GM15510 (cell line): ENCODE results near the gene DOLPP1.
A peak's percentile ranks its signal among the peaks of the same experiment; 100 is the strongest.

Experiments
- POLR2A ChIP-seq: IDR thresholded peaks from 3 replicates; pipeline ENCODE4 v1.6.1; 2011; ENCODE audit warnings: borderline replicate concordance; ENCODE audit not compliant: insufficient read length; ENCODE audit errors: extremely low read depth

Gene DOLPP1

GRCh38 chr9:129076640-129077037 lies 4.3 kb upstream of the DOLPP1 start:
- TF ChIP-seq POLR2A = no peak

GRCh38 chr9:129077236-129077635 lies 3.7 kb upstream of the DOLPP1 start:
- TF ChIP-seq POLR2A = no peak

GRCh38 chr9:129078691-129079503 lies 2.0 kb upstream of the DOLPP1 start:
- no peak for TF ChIP-seq POLR2A

- no peak for TF ChIP-seq POLR2A
These were observed 1.1 kb upstream of the DOLPP1 start for GRCh38 chr9:129079829-129080228.

- TF ChIP-seq POLR2A = no peak
These were observed 662 bp upstream of the DOLPP1 start for GRCh38 chr9:129080298-129080600.

- peak; percentile 37 for TF ChIP-seq POLR2A
These were observed 535 bp downstream of the DOLPP1 start for GRCh38 chr9:129081388-129081904.

GRCh38 chr9:129084087-129084486 lies 3.2 kb downstream of the DOLPP1 start:
- TF ChIP-seq POLR2A = no peak

GRCh38 chr9:129089246-129089645 lies 8.3 kb downstream of the DOLPP1 start:
- no peak for TF ChIP-seq POLR2A

GRCh38 chr9:129093602-129094386 lies 12.9 kb downstream of the DOLPP1 start:
- no peak for TF ChIP-seq POLR2A

GRCh38 chr9:129094387-129095169 lies 13.7 kb downstream of the DOLPP1 start:
- no peak for TF ChIP-seq POLR2A

- TF ChIP-seq POLR2A = no peak
These were observed 14.3 kb downstream of the DOLPP1 start for GRCh38 chr9:129095170-129095667.

GRCh38 chr9:129095908-129096307 lies 15.0 kb downstream of the DOLPP1 start:
- TF ChIP-seq POLR2A = no peak

GRCh38 chr9:129097671-129098306 lies 16.9 kb downstream of the DOLPP1 start:
- no peak for TF ChIP-seq POLR2A

- no peak for TF ChIP-seq POLR2A
These were observed 17.4 kb downstream of the DOLPP1 start for GRCh38 chr9:129098328-129098727.
